GM18505 (cell line): ENCODE results near the gene CERS2.

Experiments used
- ATAC-seq: cut with Tn5 transposase; IDR thresholded peaks from one replicate; pipeline ENCODE4 v1.9.1; 2021; ENCODE audit not compliant: unreplicated experiment
- POLR2A ChIP-seq: IDR thresholded peaks from 4 replicates; pipeline ENCODE4 v1.6.1; 2011; ENCODE audit warnings: borderline replicate concordance; ENCODE audit not compliant: insufficient read depth, insufficient read length; ENCODE audit errors: extremely low read depth

CERS2 gene

DNA sequence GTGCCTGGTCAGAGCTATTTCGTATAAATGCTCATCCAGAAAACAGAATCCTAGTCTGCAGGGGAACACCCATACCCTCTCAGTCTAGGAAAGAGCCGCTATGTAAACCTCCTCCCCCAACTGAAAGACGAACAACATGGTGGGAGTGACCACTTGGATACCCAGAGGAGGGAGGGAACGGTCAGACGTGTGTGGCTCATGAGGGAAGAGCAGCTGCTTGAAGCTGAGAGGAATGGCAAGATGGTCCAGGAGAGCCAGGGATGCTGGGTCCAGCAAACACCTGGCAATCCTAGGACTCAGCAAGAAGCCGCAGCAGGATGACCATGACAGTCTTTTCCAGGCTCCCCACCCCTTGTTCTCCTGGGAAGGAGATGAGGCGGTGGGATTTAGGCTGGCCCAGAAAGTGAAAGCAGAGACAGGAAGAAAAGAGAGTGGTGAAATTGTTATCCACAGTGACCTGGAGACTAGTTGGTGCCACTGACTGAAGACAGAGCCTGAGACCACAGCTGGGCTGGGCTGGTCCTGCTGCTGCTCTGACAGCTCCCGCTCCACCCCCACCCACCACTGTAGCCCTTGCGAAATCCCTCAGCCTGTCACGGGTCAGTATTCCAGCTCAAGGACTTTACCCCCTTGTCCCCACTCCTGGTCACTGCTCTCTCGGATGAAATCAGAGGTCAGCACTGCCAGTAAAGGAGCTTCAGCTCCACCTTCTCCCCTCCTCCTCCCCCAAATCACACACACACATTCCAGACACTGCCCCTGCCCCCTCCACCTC, 3.6 kb downstream of the CERS2 start:
- no peak for ATAC-seq
- no peak for TF ChIP-seq POLR2A

DNA sequence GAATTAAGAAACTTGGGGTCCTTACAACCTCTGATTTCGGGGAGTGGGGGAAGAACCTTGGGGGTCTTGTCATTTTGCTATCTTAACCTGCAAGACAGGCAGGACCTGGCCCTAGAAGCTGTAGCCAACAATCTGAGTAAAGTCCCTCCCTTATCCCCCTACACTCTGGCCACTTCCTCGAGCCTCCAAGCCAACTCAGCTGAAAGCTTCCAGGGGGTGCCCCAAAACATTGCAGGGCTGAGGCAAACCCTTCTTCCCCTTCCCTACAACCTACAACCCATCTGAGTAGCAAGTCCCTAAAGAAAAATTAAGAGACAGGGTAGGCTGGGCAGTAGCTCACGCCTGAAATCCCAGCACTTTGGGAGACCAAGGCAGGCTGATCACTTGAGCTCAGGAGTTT, 5.0 kb downstream of the CERS2 start:
- ATAC-seq, result no peak
- no peak for TF ChIP-seq POLR2A

GRCh38 chr1:150968491-150968890, 6.1 kb downstream of the CERS2 start:
- TF ChIP-seq POLR2A, result no peak
- ATAC-seq, result no peak

- ATAC-seq, result no peak
- no peak for TF ChIP-seq POLR2A
Observed at GRCh38 chr1:150967936-150968335, 6.7 kb downstream of the CERS2 start.

DNA sequence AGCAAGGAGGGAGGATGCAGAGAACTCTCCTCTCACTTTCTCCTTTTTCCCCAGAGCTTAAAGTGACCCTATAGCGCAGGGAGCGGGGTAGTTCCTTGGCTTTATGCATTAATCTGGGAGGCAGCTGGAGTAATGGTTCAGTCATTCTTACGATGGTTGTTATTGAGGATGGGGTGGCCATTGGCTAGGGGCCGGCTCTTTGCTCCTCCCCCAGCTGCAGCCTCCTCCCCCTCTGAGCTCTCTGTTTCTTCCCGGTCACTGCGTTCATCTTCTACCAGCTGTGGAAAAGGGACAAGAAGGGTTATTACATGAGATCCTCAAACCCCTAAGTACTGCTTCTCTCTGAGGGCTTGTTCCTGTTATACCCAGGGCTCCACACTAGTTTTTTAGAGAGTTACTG, 8.6 kb downstream of the CERS2 start:
- no peak for ATAC-seq

DNA sequence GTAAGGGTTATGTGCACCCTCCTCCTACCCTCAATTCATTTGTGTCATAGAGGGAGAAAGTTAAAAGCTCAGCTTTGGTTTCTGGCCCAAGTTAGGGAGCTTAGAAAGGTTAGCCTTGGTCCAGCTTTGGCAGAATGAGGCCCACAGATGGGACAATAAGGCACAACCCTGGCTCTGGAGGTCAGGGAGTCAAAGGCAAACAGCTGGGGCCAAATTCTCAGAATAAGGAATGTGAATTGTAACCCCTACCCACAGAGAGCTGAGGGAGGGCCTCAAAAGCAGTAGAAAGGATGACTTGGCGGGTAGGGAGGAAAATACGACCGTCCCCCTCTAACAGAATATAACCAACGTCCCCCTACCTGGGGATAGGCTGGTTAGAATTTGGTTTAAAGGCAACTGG, 9.0 kb downstream of the CERS2 start:
- TF ChIP-seq POLR2A, result no peak
- no peak for ATAC-seq

More for the DNA sequence above, 8.6 kb downstream of the CERS2 start:
- TF ChIP-seq POLR2A, result no peak

DNA sequence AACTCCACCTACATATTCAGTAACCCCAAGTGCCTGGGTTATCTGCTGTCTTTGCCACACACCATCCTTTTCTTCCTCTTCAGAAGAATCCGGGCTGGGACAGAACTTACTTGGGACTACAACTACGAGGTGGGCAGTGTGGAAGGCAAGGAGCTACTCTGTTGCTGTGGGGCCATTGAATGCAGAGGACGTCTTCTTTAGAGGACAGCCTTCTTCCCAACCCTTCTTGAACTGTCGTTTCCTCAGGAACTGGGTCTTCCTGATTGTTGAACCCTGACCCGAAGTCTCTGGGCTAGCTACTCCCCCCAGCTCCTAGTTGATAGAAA, 10.5 kb downstream of the CERS2 start:
- ATAC-seq, result no peak
- TF ChIP-seq POLR2A, result no peak

- ATAC-seq, result no peak
- no peak for TF ChIP-seq POLR2A
Observed at GRCh38 chr1:150963321-150964163, 11.1 kb downstream of the CERS2 start.

GRCh38 chr1:150961756-150962155, 12.9 kb downstream of the CERS2 start:
- TF ChIP-seq POLR2A, result no peak
- no peak for ATAC-seq

DNA sequence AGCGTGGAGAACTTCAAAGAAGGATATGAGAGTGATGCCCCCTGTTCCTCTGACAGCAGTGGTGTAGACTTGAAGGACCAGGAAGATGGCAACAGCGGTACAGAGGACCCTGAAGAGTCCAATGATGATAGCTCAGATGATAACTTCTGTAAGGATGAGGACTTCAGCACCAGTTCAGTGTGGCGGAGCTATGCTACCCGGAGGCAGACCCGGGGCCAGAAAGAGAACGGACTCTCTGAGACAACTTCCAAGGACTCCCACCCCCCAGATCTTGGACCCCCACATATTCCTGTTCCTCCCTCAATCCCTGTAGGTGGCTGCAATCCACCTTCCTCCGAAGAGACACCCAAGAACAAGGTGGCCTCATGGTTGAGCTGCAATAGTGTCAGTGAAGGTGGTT, 14.0 kb downstream of the CERS2 start:
- ATAC-seq, result no peak
- TF ChIP-seq POLR2A, result no peak

- TF ChIP-seq POLR2A, result no peak
- no peak for ATAC-seq
Observed at GRCh38 chr1:150957666-150958065, 17.0 kb downstream of the CERS2 start.

- no peak for ATAC-seq
- no peak for TF ChIP-seq POLR2A
Observed at GRCh38 chr1:150955280-150955679, 19.4 kb downstream of the CERS2 start.

- ATAC-seq, result no peak
- TF ChIP-seq POLR2A, result no peak
Observed at GRCh38 chr1:150954708-150955107, 19.9 kb downstream of the CERS2 start.

- TF ChIP-seq POLR2A, result no peak
- ATAC-seq, result no peak
Observed at GRCh38 chr1:150944856-150945255, 29.8 kb downstream of the CERS2 start.
